GM19395 (cell line): ENCODE data around the gene GRID2.

Experiments
- ATAC-seq: cut with Tn5 transposase; IDR thresholded peaks from one replicate; pipeline ENCODE4 v1.9.1; 2021; ENCODE audit warnings: mild to moderate bottlenecking, moderate library complexity; ENCODE audit not compliant: unreplicated experiment

GRID2 gene

DNA sequence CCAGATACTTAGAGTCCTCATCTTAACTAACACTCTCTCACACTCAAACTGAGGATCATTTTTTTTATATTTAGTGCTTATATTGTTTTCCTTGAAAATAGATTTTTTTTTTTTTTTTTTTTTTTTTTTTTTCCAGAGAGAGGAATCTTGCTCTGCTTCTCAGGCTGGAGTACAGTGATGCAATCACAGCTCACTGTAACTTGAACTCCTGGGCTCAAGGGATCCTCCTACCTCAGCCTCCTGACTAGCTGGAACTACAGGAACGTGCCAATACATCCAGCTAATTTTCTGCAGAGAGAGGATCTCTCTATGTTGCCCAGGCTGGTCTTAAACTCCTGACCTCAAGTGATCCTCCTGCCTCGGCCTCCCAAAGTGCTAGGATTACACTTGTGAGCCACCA, 874.5 kb downstream of the GRID2 start:
- ATAC-seq, result no peak

DNA sequence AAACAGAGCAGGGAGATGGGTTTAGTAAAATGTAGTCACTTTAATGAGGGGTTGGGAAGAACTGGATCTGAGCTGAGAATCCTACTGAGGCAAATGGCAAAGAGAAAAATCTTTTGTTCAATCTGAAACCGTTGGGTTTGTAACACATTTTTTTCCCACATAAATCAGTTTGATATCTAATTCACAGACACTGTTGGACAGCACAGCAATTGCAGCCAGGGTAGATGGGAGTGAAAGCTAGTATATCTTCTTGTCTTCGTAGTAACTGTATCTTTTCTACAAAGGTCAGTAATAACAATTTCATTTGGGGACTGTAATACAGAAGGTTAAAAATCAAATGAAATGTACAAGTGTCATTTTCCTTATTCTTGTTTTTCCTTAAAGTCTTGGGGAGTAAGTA, 875.3 kb downstream of the GRID2 start:
- ATAC-seq, result no peak

DNA sequence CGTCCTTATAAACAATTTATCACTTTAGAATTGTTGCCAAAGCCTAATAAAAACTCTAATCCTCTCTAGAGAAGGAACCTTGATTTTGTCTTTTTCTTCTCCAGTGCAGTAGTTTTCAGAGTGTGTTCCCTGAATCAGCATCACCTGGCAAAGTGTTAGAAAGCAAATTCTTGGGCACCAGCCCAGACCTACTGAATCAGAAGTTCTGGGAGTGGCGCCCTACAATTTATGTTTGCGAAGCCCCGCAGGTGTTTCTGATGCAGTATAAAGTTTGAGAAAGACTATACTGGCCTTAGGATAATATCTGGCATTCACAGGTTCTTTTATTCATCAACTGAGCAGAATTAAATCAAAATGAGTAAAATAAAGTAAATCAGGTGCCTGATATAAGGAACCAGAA, 879.0 kb downstream of the GRID2 start:
- no peak for ATAC-seq

DNA sequence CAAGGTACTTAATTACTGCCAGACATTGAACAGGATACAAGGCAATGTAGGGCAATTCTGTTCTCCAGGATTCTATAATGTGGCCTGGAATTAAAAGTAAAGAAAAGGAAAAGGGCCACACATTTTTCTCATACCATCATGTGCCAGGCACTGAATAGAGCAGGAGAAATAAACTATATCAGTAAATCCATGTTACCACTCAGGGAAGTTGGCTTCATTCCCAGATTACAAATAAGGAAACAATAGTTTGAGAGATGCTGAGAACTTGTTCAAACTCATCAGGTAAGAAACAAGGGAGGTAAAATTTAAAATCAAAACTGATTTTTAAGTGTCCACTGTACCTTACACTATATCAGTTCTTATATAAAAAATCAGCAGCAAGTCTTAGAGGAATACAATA, 879.8 kb downstream of the GRID2 start:
- no peak for ATAC-seq

DNA sequence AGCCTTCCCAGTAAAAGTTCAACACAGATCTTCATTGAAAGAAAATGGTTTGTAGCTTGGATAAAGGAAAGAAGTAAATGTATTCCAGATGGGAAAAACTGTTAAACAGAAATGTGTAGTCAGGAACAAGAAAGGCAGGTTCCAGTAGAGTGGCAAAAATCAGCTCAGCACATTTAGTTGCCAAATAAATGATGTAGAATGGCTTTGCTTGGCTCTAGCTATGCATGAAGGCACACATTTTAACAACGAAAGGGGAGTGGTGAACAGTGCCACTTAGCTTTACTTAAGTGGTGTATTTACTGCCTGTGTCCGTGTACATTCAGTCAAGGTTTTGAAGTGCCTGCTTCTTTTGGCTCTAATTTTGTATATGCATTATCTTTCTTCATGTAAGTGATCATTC, 880.3 kb downstream of the GRID2 start:
- ATAC-seq, result no peak

DNA sequence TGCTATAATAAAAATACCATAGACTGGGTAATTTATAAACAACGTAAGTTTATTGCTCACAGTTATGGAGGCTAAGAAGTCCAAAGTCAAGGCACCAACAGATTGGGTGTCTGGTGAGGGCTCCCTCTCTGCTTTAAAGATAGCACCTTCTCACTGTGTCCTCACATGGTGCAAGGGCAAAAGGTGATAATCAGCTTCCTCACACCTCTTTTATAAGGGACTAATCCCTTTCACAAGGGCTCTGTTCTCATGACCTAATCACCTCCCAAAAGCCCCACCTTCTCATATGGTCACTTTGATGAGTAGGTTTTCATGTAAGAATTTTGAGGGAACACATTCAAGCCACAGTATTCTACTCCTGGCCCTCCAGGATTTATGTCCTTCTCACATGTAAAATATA, 883.1 kb downstream of the GRID2 start:
- no peak for ATAC-seq

DNA sequence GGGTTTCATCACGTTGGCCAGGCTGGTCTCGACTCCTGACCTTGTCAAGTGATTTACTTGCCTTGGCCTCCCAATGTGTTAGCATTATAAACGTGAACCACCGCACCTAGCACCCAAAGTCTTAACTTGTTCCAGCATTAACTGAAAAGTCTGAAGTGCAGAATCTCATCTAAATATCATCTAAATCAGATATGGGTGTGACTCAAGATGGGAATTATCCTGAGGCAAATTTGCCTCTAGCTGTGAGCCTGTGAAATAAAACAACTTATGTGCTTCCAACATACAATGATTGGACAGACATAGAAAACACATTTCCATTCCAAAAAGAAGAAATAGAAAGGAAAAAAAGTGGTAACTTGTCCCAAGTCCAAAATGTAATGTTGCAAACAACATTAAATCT, 883.7 kb downstream of the GRID2 start:
- ATAC-seq, result no peak

DNA sequence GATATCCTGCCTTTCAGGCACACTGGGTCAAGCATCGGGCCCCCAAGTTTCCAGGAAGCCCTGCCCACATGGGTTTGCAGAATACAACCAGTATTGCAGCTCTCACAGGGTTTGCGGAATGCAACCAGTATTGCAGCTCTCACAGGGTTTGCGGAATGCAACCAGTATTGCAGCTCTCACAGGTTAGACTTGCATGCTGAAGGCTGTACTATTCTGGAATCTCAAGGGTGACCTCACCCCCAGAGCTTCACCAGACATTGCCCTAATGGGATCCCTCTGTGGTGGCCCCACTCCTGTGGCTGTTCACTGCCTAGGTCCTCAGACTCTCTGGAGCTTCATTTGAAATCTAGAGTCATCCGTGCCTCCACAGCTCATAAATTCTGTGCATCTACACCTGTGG, 884.1 kb downstream of the GRID2 start:
- ATAC-seq, result no peak

DNA sequence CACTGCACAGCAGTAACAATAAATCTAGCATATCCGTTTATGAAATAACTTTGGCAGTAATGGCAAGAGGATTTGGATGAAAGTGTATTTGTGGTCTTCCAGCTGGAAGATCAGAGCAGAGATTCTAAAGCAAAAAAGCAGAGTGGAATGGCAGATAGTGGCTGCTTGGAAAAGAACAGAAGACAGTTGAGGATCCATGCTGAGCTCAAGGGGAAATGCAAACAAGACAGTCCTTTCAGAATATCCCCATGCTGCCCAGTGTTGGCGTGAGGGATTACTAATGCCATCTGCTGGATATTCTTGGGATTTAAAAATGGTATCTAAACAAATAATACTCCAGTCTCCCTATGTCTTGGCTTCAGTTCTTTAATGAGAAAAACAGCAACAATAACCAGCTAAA, 895.7 kb downstream of the GRID2 start:
- peak; percentile 70 for ATAC-seq

- ATAC-seq, result no peak
Observed at GRCh38 chr4:93201471-93202096, 897.8 kb downstream of the GRID2 start.

DNA sequence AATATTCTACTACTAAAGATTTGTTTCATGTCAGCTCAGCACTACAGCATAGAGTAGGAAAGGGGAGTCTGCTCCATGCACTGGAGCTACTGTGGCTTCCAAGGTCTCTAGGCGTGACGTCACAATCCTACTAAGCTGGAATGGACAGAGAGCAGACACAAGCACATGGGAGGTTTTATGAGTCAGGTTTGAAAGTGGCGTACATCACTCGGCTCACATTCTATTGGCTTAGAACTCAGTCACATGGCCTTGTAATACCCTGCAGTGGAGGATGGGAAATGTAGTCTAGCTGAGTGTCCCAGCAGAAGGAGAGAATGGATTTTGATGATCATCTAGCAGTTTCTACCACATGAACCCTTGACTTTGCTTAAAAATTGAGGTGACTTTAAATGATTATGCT, 899.9 kb downstream of the GRID2 start:
- ATAC-seq, result no peak

DNA sequence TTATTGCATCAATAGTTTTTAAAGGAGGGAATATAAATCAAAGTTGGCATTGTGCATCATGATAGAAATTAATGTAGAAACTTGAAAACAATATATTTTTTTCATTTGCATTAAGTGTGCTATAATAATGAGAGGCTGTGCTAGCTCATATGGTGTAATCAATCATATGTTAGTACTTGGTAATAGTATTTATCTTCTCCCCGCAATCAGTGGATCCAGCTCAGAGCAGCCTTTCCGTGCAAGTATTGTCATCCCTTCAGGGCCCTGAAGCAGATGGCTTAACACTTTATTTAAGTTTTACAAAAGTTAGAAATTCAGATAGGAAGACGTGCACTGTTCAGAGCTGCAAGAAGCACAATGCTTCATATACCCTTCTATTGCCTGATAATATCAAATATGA, 908.5 kb downstream of the GRID2 start:
- ATAC-seq, result no peak

DNA sequence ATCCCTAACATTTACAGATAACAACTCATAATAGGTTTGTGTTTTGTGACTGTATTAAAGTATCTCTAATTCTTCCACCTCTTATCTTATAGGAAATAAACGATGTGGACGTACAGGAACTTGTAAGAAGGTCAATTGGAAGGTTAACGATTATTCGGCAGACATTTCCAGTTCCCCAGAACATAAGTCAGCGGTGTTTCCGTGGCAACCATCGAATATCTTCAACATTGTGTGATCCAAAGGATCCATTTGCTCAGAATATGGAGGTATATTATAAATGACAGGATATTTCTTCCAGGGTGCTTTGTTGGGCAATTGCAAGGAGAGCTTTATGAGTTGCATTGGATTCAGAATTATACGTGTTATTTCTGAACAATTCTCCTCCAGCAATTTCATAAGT, 912.9 kb downstream of the GRID2 start:
- no peak for ATAC-seq

DNA sequence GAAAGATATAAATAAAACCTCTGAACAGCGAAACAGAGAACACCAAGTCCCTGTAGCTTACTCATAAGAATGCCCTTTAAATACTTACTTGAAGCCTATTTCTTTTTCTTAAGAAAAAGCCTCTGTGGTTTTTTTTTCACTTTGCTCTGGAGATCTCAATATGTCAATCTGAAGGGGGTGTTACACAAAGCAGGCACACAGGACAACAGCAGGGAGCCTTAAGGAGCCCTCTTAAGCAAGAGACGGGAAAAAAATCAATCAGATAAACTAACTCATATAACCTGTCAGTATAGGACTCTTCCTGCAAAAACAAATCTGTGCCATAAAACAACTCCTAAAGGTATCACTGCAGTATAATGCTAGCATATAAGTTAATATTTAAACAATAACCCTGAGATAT, 913.7 kb downstream of the GRID2 start:
- ATAC-seq, result no peak

GRCh38 chr4:93221771-93222170, 918.0 kb downstream of the GRID2 start:
- no peak for ATAC-seq

- no peak for ATAC-seq
Observed at GRCh38 chr4:93228021-93228420, 924.3 kb downstream of the GRID2 start.

- ATAC-seq, result no peak
Observed at GRCh38 chr4:93232883-93233282, 929.1 kb downstream of the GRID2 start.

GRCh38 chr4:93237521-93237920, 933.8 kb downstream of the GRID2 start:
- ATAC-seq, result no peak

DNA sequence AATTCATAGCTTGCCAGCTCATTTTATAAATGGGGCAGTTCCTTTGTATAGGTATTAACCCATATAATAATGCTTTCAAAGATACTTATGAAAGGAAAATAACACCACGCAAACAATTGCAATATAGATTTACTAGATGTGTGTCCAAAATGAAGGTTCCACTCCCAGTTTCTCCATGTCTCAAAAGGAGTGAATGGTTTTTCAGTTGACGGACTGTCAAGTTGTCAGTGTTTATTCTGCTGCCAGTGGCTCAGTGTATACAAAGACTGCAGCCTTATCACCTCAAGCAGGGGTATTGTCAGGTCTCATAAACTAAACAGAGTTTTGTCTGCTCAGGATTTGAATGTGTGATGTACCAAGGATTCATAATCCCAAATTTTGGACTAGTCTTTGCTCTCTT, 939.5 kb downstream of the GRID2 start:
- no peak for ATAC-seq

DNA sequence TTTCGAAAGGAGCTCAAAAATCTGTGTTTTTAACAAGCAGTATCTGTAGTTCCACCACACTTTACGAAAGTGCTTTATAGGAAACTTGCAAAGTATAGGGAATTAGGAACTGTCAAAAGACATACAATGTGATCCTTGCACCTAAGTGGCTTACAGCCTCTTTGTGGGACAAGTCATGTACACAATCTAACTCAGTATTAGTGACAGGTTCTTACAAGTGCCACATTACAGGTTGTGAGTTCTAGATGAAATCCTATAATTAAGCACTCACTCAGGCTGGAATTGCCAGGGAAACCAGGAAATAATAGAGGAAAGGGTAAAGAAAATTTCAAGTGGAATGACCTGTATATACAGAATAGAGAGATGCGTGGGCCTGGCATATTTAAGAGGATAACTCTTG, 957.4 kb downstream of the GRID2 start:
- no peak for ATAC-seq

DNA sequence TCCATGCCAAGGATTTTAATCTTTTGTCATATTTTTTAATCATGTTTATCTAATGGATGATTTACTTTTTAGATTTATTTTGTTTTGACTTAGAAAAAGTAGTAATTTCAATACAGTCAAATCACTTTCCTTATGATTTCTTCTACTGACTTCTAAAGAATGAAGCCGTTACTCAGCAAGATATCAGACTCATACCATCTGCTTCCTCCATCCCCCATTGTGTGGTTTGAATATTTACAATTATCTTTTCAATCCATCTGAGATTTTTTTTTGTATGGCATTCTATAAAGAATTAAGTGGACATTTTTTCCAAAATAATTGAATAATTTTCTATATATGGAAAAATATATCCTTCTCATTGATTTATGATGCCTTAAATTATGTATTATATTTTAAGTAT, 959.4 kb downstream of the GRID2 start:
- no peak for ATAC-seq

GRCh38 chr4:93267747-93268146, 964.0 kb downstream of the GRID2 start:
- no peak for ATAC-seq

GRCh38 chr4:93285346-93285745, 981.6 kb downstream of the GRID2 start:
- ATAC-seq, result no peak

- ATAC-seq, result no peak
Observed at GRCh38 chr4:93289241-93289640, 985.5 kb downstream of the GRID2 start.
